ENCODE results near the gene TNFRSF12A. TPM values are rescaled to one million over a fixed set of nuclear protein-coding genes. Genes with fewer than 3 reads are reported as not detected.

The TNFRSF12A gene
- total and polyA plus RNA-seq, 9 of the 15 experiments (the other 6 are each of a cell fraction or from before 2014, with no cell fraction given), result 0.41 to 61.8 (median 26.5) TPM

DNA sequence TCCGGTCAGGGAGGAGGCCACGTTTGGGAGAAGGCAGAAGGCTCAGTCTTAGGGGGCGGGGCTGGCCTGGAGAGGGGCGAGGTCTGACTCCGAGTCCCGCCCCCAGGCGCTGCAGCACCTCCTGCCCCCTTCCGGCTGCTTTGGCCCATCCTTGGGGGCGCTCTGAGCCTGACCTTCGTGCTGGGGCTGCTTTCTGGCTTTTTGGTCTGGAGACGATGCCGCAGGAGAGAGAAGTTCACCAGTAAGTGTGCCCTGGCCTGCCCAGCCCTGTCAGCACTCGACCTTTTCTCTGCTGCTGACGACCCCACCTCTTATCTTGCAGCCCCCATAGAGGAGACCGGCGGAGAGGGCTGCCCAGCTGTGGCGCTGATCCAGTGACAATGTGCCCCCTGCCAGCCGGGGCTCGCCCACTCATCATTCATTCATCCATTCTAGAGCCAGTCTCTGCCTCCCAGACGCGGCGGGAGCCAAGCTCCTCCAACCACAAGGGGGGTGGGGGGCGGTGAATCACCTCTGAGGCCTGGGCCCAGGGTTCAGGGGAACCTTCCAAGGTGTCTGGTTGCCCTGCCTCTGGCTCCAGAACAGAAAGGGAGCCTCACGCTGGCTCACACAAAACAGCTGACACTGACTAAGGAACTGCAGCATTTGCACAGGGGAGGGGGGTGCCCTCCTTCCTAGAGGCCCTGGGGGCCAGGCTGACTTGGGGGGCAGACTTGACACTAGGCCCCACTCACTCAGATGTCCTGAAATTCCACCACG is 1.5 kb downstream of the TNFRSF12A start (continued):
- TF ChIP-seq DMBX1 (CRISPR knock-in tag; IDR thresholded peaks at IDR 0.05; ENCODE audit: borderline replicate concordance) (no peak), CCAR2 (IDR thresholded peaks at IDR 0.05; ENCODE audit: low read depth, low read length) (no peak), ZZZ3 (IDR thresholded peaks at IDR 0.05) (no peak), NCOA2 (IDR thresholded peaks at IDR 0.05; ENCODE audit: partially characterized antibody in 2 of 2) (no peak), ZNF57 (CRISPR knock-in tag; IDR thresholded peaks at IDR 0.05) (no peak), ZNF212 (CRISPR knock-in tag; IDR thresholded peaks at IDR 0.05) (no peak), ZNF431 (CRISPR knock-in tag; IDR thresholded peaks at IDR 0.05) (no peak), NR2C1 (IDR thresholded peaks at IDR 0.05) (no peak), NR2C1 (tag; IDR thresholded peaks at IDR 0.05) (no peak), C11orf30 (IDR thresholded peaks at IDR 0.05; ENCODE audit: low read depth) (0 out of 2 replicates have a peak, but pooled peaks have one; percentile 15), ZNF507 (tag; conservative IDR thresholded peaks at IDR 0.05) (no peak)
- TF ChIP-seq, protein P1, sequence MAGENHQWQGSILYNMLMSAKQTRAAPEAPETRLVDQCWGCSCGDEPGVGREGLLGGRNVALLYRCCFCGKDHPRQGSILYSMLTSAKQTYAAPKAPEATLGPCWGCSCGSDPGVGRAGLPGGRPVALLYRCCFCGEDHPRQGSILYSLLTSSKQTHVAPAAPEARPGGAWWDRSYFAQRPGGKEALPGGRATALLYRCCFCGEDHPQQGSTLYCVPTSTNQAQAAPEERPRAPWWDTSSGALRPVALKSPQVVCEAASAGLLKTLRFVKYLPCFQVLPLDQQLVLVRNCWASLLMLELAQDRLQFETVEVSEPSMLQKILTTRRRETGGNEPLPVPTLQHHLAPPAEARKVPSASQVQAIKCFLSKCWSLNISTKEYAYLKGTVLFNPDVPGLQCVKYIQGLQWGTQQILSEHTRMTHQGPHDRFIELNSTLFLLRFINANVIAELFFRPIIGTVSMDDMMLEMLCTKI (IDR thresholded peaks at IDR 0.05; ENCODE audit: partially characterized antibody), result no peak
- TF ChIP-seq, protein P2, sequence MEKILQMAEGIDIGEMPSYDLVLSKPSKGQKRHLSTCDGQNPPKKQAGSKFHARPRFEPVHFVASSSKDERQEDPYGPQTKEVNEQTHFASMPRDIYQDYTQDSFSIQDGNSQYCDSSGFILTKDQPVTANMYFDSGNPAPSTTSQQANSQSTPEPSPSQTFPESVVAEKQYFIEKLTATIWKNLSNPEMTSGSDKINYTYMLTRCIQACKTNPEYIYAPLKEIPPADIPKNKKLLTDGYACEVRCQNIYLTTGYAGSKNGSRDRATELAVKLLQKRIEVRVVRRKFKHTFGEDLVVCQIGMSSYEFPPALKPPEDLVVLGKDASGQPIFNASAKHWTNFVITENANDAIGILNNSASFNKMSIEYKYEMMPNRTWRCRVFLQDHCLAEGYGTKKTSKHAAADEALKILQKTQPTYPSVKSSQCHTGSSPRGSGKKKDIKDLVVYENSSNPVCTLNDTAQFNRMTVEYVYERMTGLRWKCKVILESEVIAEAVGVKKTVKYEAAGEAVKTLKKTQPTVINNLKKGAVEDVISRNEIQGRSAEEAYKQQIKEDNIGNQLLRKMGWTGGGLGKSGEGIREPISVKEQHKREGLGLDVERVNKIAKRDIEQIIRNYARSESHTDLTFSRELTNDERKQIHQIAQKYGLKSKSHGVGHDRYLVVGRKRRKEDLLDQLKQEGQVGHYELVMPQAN (IDR thresholded peaks at IDR 0.05; ENCODE audit: borderline replicate concordance), result 0 out of 2 replicates have a peak, but pooled peaks have one; percentile 4

Measured in K562 (cell line).